IMR-90 (cell line): ENCODE data around the gene TMEM63B. TPM values are rescaled to one million over a fixed set of nuclear protein-coding genes. Genes with fewer than 3 reads are reported as not detected.

Source experiments
- ATAC-seq: fragments of 200-7000 bp; cut with Tn5 transposase; 2 replicates; pipeline ENCODE4 v1.9.1; 2020; ENCODE audit warnings: low read depth, mild to moderate bottlenecking, moderate library complexity
- BruUV-seq: library from RNA; stranded (reverse); fragments of 400-500 nt; replicated peaks from 2 replicates; lab custom pipeline; 2021; lab: Mats Ljungman, UMichigan
- CTCF ChIA-PET: fragments of 300-600 bp; formaldehyde crosslinking; extraction: SDS; loops from one replicate; lab custom pipeline; 2021; ENCODE audit warnings: antibody characterized with exemption; lab: Yijun Ruan, JAX
- POLR2A ChIA-PET: fragments of 300-600 bp; sonication (Branson Sonifier 250); formaldehyde crosslinking; loops from one replicate; lab custom pipeline; 2022; ENCODE audit warnings: antibody characterized with exemption; ENCODE audit not compliant: unreplicated experiment; lab: Charles Lee
- DNase-seq: peaks from one replicate; pipeline ENCODE4 v3.0.0; 2013
- H2AFZ ChIP-seq: replicated peaks from 2 replicates; pipeline ENCODE3; 2013; ENCODE audit warnings: low read length, mild to moderate bottlenecking; ENCODE audit not compliant: poor library complexity
- H2AK5ac ChIP-seq: 2 replicates; pipeline ENCODE4 v1.6.1; 2013; ENCODE audit warnings: low read depth, low read length, inconsistent platforms
- H2AK9ac ChIP-seq: replicated peaks from 2 replicates; pipeline ENCODE3; 2013; ENCODE audit warnings: mild to moderate bottlenecking, low read depth, low read length, moderate library complexity; ENCODE audit not compliant: poor library complexity
- H2BK120ac ChIP-seq: 2 replicates; pipeline ENCODE4 v1.6.1; 2013; ENCODE audit warnings: low read depth, low read length, inconsistent platforms
- H2BK15ac ChIP-seq: 3 replicates; pipeline ENCODE4 v1.6.1; 2013; ENCODE audit warnings: low read depth, low read length, inconsistent platforms
- H2BK20ac ChIP-seq: 2 replicates; pipeline ENCODE4 v1.6.1; 2013; ENCODE audit warnings: low read depth, mild to moderate bottlenecking, inconsistent platforms, low read length, moderate library complexity
- H2BK5ac ChIP-seq: 2 replicates; pipeline ENCODE4 v1.6.1; 2013; ENCODE audit warnings: mild to moderate bottlenecking, low read depth, low read length, inconsistent platforms; ENCODE audit not compliant: poor library complexity, severe bottlenecking
- H3K14ac ChIP-seq: replicated peaks from 2 replicates; pipeline ENCODE4 v1.6.1; 2013; ENCODE audit warnings: low read depth, low read length, inconsistent platforms
- H3K18ac ChIP-seq: 2 replicates; pipeline ENCODE4 v1.6.1; 2013; ENCODE audit warnings: low read depth, low read length, control low read depth
- H3K23ac ChIP-seq: 2 replicates; pipeline ENCODE4 v1.6.1; 2013; ENCODE audit warnings: low read depth, low read length, inconsistent platforms
- H3K27ac ChIP-seq: 2 replicates; pipeline ENCODE4 v1.5.1; 2013; ENCODE audit warnings: mild to moderate bottlenecking, control low read depth, low read length; ENCODE audit not compliant: insufficient read depth
- H3K27me3 ChIP-seq: 2 replicates; pipeline ENCODE4 v1.6.1; 2013; ENCODE audit warnings: low read length; ENCODE audit not compliant: control insufficient read depth, insufficient read depth
- H3K36me3 ChIP-seq: 2 replicates; pipeline ENCODE4 v1.6.1; 2013; ENCODE audit warnings: low read length, mixed read lengths; ENCODE audit not compliant: control insufficient read depth, insufficient read depth
- H3K4ac ChIP-seq: 2 replicates; pipeline ENCODE4 v1.6.1; 2013; ENCODE audit warnings: low read depth, low read length, inconsistent platforms
- H3K4me1 ChIP-seq: 2 replicates; pipeline ENCODE4 v1.6.1; 2013; ENCODE audit warnings: low read length, mixed read lengths; ENCODE audit not compliant: control insufficient read depth, insufficient read depth
- H3K4me2 ChIP-seq: 2 replicates; pipeline ENCODE4 v1.6.1; 2013; ENCODE audit warnings: low read depth, mild to moderate bottlenecking, control low read depth, low read length, moderate library complexity
- H3K4me3 ChIP-seq: 2 replicates; pipeline ENCODE4 v1.5.1; 2013; ENCODE audit warnings: low read depth, mild to moderate bottlenecking, control low read depth, low read length, moderate library complexity; ENCODE audit not compliant: insufficient read depth
- H3K56ac ChIP-seq: 2 replicates; pipeline ENCODE4 v1.6.1; 2013; ENCODE audit warnings: low read length, inconsistent platforms; ENCODE audit not compliant: insufficient read depth; ENCODE audit errors: extremely low read depth
- H3K79me1 ChIP-seq, 2 experiments: 2 replicates each; pipeline ENCODE4 v1.6.1; 2013; ENCODE audit warnings: low read length in 2 of 2, inconsistent platforms in 1 of 2, low read depth in 1 of 2
- H3K9ac ChIP-seq: 2 replicates; pipeline ENCODE4 v1.6.1; 2013; ENCODE audit warnings: low read depth, low read length, control low read depth
- H3K9me1 ChIP-seq: 2 replicates; pipeline ENCODE4 v1.6.1; 2013; ENCODE audit warnings: low read length, inconsistent platforms; ENCODE audit not compliant: insufficient read depth
- H3K9me3 ChIP-seq: 2 replicates; pipeline ENCODE4 v1.6.1; 2013; ENCODE audit warnings: low read length; ENCODE audit not compliant: control insufficient read depth, insufficient read depth
- H4K20me1 ChIP-seq: 2 replicates; pipeline ENCODE4 v1.6.1; 2013; ENCODE audit warnings: low read length, inconsistent platforms; ENCODE audit not compliant: insufficient read depth
- H4K5ac ChIP-seq: 2 replicates; pipeline ENCODE4 v1.6.1; 2013; ENCODE audit warnings: mild to moderate bottlenecking, low read depth, low read length, control low read depth
- H4K8ac ChIP-seq, 2 experiments: 2 replicates each; pipeline ENCODE4 v1.6.1; 2013; ENCODE audit warnings: low read depth in 2 of 2, low read length in 2 of 2, control low read depth in 1 of 2, inconsistent platforms in 1 of 2
- H4K91ac ChIP-seq: 2 replicates; pipeline ENCODE4 v1.6.1; 2013; ENCODE audit warnings: low read depth, low read length, inconsistent platforms; ENCODE audit not compliant: insufficient read depth
- CHD1 ChIP-seq: IDR thresholded peaks from 2 replicates; pipeline ENCODE4 v1.6.1; 2012; ENCODE audit warnings: low read depth, low read length, improper control_type of control experiment
- FOS ChIP-seq: fragments of 150-350 bp; IDR thresholded peaks from 2 replicates; pipeline ENCODE4 v1.6.1; 2016; ENCODE audit warnings: low read depth, low read length
- MAFK ChIP-seq: IDR thresholded peaks from 2 replicates; pipeline ENCODE4 v1.6.1; 2012; ENCODE audit warnings: low read depth, low read length, improper control_type of control experiment
- MAZ ChIP-seq: IDR thresholded peaks from 2 replicates; pipeline ENCODE4 v1.6.1; 2012; ENCODE audit warnings: low read depth, mild to moderate bottlenecking, low read length, improper control_type of control experiment, moderate library complexity, borderline replicate concordance
- POLR2A ChIP-seq: IDR thresholded peaks from 2 replicates; pipeline ENCODE4 v1.6.1; 2012; ENCODE audit warnings: mild to moderate bottlenecking, low read depth, low read length
- SMC3 ChIP-seq: fragments of 150-350 bp; IDR thresholded peaks from 2 replicates; pipeline ENCODE4 v1.6.1; 2016; ENCODE audit warnings: low read depth, mild to moderate bottlenecking, antibody characterized with exemption, low read length, moderate library complexity
- WGBS, 2 experiments: methylation state at CpG; one replicate each; pipeline versions ENCODE4 v1.1.5 to v1.1.7; 2013; ENCODE audit warnings: missing lambda C conversion rate in 2 of 2; ENCODE audit not compliant: insufficient read length in 1 of 2; ENCODE audit errors: extremely low coverage in 2 of 2; 5-methylcytosine and 5-hydroxymethylcytosine counted together
- dilution Hi-C: fragments of 300-500 bp; cut with HindIII; formaldehyde crosslinking; loops from one replicate; pipeline ENCODE4 v1.14.3; 2018; ENCODE audit warnings: low sequenced_read_pairs; ENCODE audit not compliant: unreplicated experiment
- in situ Hi-C: fragments of 300-500 bp; cut with MboI; formaldehyde crosslinking; loops from 3 replicates; pipeline ENCODE4 v1.14.3; 2019; ENCODE audit warnings: low sequenced_read_pairs, inconsistent platforms, mixed read lengths
- intact Hi-C: fragments of 100-400 bp; cut with micrococcal nuclease; formaldehyde crosslinking; loops from 2 replicates; pipeline ENCODE4 v1.10.0; 2022
- polyA plus RNA-seq, 3 experiments: library from polyadenylated mRNA; depleted of rRNA; stranded (reverse); fragments of >200 nt; gene quantifications; 2 replicates each; pipeline ENCODE4 v1.2.3, GENCODE V29; 2012; ENCODE audit warnings: low replicate concordance in 1 of 3
- total RNA-seq: library from RNA; depleted of rRNA; stranded (reverse); fragments of >200 nt; gene quantifications from 2 replicates; pipeline ENCODE4 v1.2.3, GENCODE V29; 2012
- TF ChIP-seq, protein P1 (sequence below): fragments of 150-350 bp; IDR thresholded peaks from 2 replicates; pipeline ENCODE4 v1.6.1; 2016; ENCODE audit warnings: low read depth, mild to moderate bottlenecking, low read length, moderate library complexity, borderline replicate concordance
- TF ChIP-seq, protein P2 (sequence below): fragments of 150-350 bp; IDR thresholded peaks from 2 replicates; pipeline ENCODE4 v1.6.1; 2017; ENCODE audit warnings: mild to moderate bottlenecking, antibody characterized with exemption, low read length, low read depth

Gene TMEM63B
- total and polyA plus RNA-seq, 2 of the 4 experiments (the other 2 are of a cell fraction): 12.2 to 42.6 TPM

DNA sequence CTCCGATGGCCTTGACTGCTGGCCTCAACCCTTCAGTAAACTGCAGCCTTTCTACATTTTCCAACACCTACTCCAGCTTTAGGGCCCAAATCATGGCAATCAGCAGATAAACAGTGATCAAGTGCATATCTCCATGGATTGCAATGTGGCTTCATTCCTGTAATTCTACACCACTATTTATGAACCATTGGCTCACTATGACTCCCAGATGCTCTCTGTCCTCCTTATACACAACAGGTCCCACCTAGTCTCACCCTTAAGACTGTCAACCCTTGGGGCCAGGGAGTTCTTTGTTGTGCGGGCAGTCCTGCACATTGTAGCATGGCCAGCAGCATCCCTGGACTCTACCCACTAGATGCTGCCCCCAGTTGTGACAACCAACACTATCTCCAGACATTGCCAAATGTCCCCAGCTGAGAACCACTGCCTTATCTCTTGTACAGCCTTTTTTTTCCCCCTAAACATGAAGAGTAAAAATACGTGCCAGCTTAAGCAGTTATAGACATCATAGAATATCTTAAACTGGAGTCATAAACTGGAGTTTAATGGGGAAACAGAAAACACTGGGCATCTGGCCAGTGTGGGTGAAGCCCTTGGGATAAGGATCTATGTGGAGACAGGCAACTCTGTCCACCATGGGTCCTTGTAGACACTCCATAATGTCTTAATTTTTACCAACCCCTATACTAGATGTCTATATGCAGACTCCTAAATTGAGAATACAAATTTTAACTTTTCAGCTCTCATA lies 21.2 kb upstream of the TMEM63B start:
- no peak overlapping the region for H3K4ac ChIP-seq
- no peak overlapping the region for H4K8ac ChIP-seq
- in situ Hi-C loops: loop anchor here (5.0 kb wide), 1 partner anchor 131 kb away; no protein-coding TSS in a partner anchor
- no peak overlapping the region for H3K56ac ChIP-seq
- H3K36me3 ChIP-seq: peaks cover 43% of the 10 kb centered on the region
- peaks cover 36 to 56% of the 10 kb centered on the region in 2 experiments for H3K79me1 ChIP-seq
- POLR2A ChIA-PET: no interaction called here
- peaks cover 22% of the 10 kb centered on the region; the same call in 1 of the 2 replicates for H3K9me1 ChIP-seq
- H3K9me3 ChIP-seq: no peaks in the 10 kb centered on the region
- H2AK5ac ChIP-seq: no peak overlapping the region; the same call in 1 of the 2 replicates
- DNase-seq (peak; percentile 62), ATAC-seq (peak; percentile 71)
- dilution Hi-C loops: no loop called here
- H3K27ac ChIP-seq: peak overlapping the region; percentile 38; the same call in 1 of the 2 replicates
- TF ChIP-seq, protein P1, sequence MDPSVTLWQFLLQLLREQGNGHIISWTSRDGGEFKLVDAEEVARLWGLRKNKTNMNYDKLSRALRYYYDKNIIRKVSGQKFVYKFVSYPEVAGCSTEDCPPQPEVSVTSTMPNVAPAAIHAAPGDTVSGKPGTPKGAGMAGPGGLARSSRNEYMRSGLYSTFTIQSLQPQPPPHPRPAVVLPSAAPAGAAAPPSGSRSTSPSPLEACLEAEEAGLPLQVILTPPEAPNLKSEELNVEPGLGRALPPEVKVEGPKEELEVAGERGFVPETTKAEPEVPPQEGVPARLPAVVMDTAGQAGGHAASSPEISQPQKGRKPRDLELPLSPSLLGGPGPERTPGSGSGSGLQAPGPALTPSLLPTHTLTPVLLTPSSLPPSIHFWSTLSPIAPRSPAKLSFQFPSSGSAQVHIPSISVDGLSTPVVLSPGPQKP: no peak
- no peak for TF ChIP-seq POLR2A
- no peak for TF ChIP-seq FOS
- TF ChIP-seq, protein P2, sequence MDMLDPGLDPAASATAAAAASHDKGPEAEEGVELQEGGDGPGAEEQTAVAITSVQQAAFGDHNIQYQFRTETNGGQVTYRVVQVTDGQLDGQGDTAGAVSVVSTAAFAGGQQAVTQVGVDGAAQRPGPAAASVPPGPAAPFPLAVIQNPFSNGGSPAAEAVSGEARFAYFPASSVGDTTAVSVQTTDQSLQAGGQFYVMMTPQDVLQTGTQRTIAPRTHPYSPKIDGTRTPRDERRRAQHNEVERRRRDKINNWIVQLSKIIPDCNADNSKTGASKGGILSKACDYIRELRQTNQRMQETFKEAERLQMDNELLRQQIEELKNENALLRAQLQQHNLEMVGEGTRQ: no peak
- no peak for TF ChIP-seq MAFK
- no peak for TF ChIP-seq MAZ
- no peak for TF ChIP-seq CHD1
- no peak for TF ChIP-seq SMC3
- H2AFZ ChIP-seq: no peak overlapping the region
- H3K9ac ChIP-seq: no peak overlapping the region
- no peak overlapping the region for H2AK9ac ChIP-seq
- no TSS peak for BruUV-seq
- H3K23ac ChIP-seq: no peak overlapping the region
- H4K20me1 ChIP-seq: peaks cover 39% of the 10 kb centered on the region
- H3K14ac ChIP-seq: 0 out of 2 replicates have a peak overlapping the region, but pooled peaks have one; percentile 12
- CTCF ChIA-PET: no interaction called here
- no peak overlapping the region for H4K91ac ChIP-seq
- H3K18ac ChIP-seq: no peak overlapping the region
- intact Hi-C loops: no loop called here
- H2BK15ac ChIP-seq: no peak overlapping the region
- no CpG with 5 or more reads among the region's 3 CpGs for WGBS, 2 experiments
- H3K4me2 ChIP-seq: no peak overlapping the region
- H3K4me1 ChIP-seq: peaks cover 14% of the 10 kb centered on the region
- no peak overlapping the region for H2BK5ac ChIP-seq
- no peak overlapping the region for H2BK20ac ChIP-seq
- H4K5ac ChIP-seq: no peak overlapping the region
- H3K27me3 ChIP-seq: no peaks in the 10 kb centered on the region
- no peak overlapping the region for H3K4me3 ChIP-seq
- no peak overlapping the region for H2BK120ac ChIP-seq
